ENCODE results near the gene SNAI1.
"Not testable (repeated sequence)": the region's sequence is repeated elsewhere in the genome, so short reads cannot be mapped to it uniquely, and the experiment has no call there.

SNAI1 gene

DNA sequence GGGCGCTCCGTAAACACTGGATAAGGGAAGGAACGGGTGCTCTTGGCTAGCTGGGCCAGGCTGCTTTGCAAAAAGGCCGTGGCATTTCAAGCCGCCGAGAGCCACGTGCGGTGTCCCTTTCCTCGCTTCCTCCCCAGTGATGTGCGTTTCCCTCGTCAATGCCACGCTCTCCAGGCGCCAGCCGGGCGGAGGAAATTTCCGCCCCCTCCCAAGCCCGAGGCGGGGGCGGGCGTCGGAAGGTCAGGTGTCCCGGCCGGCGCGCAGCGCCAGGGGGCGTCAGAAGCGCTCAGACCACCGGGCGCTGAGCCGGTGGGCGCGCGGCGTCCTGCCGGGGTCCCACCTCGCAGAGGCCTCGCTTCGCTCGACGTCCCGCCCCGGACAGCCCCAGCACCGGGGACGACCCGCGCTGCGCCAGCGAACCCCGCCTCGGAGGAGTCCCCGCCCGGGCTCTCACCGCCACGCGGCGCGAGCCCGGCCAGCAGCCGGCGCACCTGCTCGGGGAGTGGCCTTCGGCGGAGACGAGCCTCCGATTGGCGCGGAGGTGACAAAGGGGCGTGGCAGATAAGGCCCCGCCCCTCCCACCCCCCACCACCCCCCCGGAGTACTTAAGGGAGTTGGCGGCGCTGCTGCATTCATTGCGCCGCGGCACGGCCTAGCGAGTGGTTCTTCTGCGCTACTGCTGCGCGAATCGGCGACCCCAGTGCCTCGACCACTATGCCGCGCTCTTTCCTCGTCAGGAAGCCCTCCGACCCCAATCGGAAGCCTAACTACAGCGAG lies at the start of gene SNAI1:
SNAI1 (plus strand) TSS at position 635 of the 777 bp plus-strand sequence; CDS start at position 715, 80 bp downstream.
- DNase-seq = peak; percentile 45

DNA sequence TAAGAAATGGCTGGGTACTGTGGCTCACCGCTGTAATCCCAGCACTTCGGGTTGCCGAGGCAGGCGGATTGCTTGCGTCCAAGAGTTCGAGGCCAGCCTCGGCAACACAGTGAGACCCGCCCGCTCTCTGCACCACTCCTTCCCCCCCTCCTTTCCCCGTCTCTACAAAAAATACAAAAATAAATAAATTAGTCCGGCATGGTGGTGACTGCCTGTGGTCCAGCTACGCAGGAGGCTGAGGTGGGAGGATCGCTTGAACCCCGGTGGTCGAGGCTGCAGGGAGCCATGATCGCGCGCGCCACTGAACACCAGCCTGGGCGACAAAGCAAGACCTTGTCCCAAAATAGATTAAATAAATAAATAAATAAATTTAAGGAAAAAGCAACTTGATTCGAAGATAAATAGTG lies 47.0 kb upstream of the SNAI1 start:
- DNase-seq = no peak

DNA sequence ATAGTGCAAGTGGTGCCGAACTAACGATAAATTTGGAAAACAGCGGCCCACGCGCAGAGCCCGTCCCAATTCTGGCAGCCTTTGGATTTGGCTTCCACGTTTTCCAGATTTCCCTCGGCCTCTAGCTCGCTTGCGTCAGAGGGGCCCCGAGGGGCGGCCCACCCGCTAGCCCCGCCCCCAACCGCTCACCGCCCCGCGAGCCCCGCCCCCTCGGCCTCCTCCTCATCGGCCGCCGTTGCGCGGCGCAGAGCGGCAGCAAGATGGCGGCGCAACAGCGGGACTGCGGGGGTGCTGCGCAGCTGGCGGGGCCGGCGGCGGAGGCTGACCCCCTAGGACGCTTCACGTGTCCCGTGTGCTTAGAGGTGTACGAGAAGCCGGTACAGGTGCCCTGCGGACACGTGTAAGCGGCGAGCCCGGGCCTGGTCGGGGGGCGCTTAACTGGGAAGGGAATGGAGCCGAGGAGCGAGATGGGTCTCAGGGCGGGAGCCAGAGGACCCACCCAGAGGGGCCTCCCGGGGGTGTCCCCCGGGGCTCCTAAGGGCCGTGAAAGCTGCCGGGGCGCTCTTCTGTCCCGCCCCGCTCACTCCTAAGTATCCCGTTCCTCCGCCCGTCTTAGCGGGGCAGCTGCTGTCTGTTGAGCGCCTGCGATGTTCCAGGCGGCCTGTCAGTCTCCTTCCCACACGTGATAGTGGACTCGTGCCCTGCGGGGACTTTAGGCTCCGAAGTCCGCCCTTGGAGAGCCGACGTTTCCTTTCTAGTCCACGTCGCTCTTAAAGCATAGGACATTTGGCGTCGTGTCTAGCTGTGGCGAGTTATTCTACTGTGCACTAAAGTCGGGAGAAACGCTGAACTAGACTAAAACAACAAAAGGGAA lies 46.4 kb upstream of the SNAI1 start, which contains the start of gene RNF114:
RNF114 (plus strand) TSS at position 245 of the 874 bp plus-strand sequence; CDS start at position 261, 16 bp downstream.
- DNase-seq = no peak

DNA sequence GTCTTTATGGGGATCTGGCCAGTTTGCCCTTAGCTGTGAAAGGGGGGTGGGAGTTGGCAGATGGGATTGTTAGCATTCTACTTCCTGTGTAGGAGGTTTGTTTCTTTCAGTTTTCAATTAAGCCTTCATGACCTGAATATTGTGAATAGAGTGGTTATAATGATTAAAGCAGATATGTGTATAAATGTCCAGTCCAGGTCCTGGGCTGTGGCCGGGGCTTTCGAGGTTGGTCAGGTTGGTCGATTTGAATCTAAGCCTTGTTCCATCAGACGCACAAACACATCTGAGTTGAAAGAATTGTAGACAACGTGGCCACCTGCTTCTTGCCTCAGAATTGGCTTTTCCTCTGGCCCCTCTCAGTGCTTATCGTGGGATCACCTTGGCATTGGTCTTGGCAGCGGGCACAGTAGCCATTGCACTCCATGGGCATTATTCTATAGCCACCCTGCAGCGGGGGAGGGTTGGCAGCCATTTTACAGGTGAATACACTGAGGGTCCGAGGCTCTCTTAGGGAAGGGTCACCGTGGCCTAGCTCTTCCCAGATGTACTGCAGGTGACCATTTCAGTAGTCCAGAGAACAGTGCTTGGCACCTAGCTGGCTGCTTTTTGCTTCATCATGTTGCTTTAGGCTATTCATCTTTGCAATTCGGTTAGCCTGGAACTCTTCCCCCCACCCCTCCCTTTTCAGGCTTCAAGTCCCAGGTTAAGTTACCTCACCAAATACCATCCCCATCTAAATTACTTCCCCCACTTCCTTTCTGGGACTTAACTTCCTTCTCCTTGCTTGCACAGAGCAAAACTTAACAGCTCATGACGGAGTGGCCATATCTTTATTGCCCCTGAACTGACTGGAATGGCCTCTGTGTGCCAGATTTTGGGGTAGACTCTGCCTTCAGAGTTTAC lies 45.5 kb upstream of the SNAI1 start:
- DNase-seq = no peak

DNA sequence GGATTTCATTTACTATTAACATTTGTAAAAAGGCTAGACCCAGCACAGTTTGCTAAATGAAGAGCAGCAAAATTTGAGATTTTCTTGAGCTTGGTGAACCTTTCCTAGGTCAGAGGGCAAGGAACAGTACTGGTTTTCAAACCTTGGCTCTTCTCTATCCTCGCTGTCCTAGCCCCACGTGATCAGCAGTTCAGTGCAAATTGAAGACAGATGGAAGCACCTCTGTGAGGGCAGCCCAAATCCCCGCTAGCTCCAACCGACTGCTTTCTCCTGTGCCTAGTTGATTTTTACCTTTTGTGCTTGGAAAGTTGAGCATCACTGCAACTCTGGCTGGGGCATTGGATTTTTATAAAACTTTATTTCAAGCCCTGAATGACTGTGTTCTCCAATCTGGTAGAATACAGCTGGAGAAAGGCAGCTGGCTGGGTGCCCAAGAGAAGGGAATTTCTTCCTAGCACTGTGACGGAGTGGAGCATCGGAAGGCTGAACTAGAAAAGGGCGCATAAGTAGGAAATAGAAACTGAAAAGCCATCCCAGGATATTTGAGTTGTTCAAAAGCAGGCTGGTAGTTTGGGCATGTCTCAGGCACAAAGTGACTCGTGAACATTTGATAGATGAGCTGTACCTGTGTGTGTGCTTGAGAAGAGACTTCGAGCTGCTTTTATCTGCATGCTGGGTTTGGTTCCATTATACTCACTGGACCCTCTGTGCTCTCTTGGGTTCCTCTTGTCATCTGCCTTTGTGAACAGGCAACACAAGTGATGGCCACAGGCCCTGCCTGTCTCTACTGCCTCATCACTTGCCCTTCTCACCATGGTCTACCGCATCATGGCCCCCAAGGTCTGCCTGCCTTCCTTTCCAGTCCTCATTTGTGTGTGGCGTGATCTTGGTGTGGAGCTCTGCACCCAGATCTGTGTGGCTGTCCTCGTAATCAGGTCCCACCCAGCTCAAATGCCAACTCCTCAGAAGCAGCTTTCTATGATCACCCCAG lies 44.3 kb upstream of the SNAI1 start:
- DNase-seq = no peak

DNA sequence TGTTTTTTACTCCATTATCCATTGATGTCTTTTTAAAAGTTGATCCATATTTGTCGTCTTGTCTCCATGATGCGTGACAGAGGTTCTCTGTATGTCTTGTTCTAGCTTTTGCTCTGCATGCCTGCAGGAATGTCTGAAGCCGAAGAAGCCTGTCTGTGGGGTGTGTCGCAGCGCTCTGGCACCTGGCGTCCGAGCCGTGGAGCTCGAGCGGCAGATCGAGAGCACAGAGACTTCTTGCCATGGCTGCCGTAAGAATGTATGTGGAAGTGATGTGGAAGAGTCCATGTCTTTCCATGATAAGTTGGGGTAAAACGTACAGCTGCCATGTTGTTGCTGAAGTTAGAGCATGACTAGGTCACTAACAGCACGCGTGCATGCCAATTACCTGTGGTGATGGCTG lies 41.3 kb upstream of the SNAI1 start:
- DNase-seq = no peak

DNA sequence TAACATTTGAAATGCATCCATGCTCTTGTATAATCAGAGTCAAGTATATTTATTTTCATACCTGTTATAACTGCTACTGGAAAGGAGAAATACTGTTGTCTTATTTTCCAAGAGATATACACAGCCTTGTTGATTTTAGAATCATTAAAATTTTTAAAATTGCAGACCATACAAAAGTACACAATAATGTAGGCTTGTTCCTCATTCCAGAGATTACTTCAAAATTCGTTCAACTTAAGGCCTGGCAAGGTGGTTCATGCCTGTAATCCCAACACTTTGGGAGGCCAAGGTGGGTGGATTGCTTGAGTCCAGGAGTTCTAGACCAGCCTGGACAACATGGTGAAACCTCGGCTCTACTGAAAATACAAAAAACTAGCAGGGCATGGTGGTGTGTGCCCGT lies 40.5 kb upstream of the SNAI1 start:
- DNase-seq = no peak

DNA sequence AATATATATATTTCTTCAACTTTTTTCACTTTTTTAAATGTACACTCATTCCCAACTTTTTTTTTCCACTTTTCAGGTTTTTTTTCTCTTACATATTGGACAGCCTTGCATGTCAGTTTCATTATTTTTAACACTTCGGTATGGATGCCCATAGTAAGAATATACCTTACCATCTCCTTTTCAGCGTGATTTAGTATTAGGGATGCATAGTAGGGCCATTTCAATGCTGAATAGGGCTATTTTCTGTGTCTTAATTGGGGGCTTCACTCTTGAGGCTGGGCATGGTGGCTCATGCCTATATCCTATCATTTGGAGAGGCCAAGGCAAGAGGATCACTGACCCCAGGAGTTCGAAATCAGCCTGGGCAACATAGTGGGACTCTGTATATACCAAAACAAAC lies 39.8 kb upstream of the SNAI1 start:
- no peak for DNase-seq

DNA sequence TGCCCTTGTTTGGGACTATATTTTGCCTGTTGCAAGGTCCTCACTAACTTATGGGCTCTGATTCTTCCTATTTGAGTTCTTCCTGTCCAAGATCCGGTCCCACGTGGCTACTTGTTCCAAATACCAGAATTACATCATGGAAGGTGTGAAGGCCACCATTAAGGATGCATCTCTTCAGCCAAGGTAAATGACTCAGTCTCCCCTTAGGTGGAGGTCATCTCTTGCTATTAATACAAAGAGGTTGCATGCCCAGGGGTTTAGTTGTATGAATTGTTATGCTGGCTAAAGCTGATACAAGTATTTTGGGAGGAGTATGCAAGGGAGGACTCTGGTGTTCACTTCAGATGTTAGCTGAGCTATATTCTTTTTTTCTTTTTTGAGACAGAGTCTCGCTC lies 37.5 kb upstream of the SNAI1 start:
- DNase-seq = no peak

DNA sequence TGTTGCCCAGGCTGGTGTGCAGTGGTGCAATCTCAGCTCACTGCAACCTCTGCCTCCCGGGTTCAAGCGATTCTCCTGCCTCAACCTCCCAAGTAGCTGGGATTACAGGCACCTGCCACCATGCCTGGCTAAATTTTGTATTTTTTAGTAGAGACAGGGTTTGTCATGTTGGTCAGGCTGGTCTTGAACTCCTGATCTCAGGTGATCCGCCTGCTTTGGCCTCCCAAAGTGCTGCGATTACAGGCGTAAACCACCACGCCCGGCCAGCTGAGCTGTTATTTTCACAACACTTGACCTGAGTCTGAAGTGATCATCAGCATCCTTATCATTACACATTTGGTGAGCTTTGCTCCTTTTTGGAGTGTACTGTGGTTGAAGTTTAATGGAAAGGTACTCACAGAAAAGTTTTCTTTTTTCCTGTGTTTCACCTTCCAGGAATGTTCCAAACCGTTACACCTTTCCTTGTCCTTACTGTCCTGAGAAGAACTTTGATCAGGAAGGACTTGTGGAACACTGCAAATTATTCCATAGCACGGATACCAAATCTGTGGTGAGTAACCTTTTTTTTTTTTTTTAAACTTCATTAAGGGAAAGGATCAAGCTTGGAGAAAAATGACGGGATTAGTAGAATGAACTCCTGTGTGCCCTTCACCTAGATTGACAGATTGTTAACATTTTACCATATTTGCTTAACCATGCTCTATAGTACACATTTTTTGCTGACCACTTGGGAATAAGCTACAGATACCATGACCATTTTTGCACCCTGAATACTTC lies 36.9 kb upstream of the SNAI1 start:
- no peak for DNase-seq

DNA sequence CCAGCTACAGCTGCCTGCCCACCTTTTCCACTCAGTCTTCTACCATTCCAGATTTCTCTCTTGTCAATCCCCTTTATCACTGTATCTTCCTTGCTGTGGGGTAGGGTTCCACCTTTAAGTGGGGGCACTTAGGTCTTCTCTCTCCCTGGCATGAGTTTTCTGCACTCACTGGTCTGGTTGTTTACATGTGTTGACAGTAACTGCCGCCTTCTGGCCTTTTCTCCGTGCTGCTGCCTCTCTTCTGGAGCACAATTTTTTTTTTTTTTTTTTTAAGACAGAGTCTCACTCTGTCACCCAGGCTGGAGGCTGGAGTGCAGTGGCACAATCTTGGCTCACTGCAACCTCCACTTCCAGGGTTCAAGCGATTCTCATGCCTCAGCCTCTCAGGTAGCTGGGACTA lies 34.6 kb upstream of the SNAI1 start:
- DNase-seq = no peak

DNA sequence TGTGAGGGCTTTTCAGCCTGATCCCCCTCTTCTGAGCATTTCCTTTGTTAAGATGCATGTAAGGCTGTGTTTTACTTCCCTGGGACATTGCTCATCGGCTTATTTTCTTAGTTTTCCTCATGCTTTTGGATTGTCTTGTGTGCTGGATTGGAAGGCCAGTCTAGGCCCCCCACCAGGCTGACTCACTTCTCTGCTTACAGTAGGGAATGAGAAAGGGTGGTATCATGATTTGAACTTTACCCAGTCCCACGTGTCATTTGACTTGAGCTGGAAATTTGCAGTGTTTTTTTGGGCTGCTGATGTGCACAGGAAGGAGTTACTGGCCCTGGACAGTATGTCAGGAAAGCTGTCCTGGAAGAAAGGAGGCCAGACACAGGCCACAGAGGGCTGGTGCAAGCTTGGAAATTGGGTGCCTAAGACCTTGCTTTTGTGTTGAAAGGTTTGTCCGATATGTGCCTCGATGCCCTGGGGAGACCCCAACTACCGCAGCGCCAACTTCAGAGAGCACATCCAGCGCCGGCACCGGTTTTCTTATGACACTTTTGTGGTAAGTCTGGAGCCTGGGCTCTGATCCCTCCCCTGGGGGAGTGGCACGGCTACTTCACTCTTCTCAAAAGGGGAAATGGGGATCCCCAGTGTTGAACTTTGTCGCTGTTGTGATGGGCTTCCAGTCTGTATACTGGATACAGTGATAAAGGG lies 33.8 kb upstream of the SNAI1 start:
- no peak for DNase-seq

DNA sequence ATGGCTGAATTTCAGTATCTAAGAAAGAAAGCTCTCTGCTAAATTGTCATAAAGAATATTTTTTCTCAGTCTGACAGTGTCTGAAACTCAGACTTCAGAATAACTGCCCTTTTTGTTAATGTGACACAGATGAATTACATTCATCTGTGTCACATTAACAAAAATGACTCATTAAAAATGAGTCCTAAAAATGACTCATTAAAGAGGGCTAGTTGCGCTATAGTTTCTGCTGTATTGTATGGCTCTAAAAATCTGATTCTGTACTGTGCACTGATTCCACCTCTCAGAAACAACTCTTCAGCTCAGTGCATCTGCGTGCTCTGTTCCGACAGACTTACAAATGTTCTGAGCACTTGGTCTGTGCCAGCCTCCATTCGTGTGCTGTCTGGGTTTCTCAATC lies 31.6 kb upstream of the SNAI1 start:
- no peak for DNase-seq

DNA sequence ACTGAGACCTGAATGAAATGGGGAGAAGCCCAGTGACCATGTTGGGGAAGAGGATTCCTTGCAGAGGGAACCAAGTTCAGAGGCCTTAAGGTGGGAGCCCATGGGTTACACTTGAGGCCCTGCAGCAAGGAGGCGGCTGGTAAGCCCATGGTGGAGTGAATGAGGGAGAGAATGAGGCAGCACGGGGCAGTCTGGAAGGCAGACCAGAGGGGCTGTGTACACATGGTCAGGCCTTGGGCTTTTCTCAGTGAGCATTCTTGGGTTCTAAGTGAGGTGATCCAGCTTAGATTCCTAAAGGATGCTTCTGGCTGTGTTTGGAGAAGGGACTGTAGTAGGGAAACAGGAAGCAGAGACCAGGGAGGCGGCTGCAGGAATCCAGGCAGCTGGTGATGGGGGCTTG lies 27.6 kb upstream of the SNAI1 start:
- no peak for DNase-seq

DNA sequence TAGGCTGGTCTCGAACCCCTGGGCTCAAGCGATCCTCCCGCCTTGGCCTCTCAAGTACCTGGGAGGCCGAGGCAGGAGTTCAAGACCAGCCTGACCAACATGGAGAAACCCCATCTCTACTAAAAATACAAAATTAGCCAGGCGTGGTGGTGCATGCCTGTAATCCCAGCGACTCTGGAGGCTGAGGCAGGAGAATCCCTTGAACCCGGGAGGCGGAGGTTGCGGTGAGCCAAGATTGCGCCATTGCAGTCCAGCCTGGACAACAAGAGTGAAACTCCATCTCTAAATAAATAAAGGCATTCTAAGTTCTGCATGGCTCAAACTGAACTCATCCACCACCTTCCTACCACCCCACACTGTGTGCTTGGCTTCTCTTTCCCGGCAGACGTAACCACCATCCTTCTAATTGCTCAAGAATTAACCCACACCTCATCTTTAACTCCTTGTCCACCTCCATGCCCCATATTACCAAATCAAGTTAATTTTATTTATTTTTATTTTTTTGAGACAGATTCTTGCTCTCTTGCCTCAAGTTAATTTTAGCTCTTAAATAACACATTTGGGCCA lies 26.9 kb upstream of the SNAI1 start:
- DNase-seq = not testable (repeated sequence)

DNA sequence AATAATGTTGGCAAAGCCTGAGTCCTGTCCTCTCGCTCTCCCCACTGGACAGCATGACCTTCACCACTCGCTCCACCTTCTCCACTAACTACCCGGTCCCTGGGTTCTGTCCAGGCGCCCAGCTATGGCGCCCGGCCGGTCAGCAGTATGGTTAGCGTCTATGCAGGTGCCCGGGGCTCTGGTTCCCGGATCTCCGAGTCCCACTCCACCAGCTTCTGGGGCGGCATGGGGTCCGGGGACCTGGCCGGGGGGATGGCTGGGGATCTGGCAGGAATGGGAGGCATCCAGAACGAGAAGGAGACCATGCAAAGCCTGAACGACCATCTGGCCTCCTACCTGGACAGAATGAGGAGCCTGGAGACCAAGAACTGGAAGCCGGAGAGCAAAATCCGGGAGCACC lies 26.1 kb upstream of the SNAI1 start:
- DNase-seq = no peak

DNA sequence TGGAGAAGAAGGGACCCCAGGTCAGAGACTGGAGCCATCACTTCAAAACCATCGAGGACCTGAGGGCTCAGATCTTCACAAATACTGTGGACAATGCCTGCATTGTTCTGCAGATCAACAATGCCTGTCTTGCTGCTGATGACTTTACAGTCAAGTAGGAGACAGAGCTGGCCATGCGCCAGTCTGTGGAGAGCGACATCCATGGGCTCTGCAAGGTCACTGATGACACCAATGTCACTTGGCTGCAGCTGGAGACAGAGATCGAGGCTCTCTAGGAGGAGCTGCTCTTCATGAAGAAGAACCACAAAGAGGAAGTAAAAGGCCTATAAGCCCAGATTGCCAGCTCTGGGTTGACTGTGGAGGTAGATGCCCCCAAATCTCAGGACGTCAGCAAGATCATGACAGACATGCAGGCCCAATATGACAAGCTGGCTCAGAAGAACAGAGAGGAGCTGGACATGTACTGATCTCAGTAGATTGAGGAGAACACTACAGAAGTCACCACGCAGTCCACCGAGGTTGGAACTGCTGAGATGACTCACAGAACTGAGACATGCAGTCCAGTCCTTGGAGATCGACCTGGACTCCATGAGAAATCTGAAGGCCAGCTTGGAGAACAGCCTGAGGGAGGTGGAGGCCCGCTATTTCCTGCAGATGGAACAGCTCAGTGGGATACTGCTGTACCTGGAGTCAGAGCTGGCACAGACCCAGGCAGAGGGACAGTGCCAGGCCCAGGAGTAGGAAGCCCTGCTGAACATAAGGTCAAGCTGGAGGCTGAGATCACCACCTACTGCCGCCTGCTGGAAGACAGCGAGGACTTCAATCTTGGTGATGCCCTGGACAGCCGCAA lies 25.5 kb upstream of the SNAI1 start:
- DNase-seq = not testable (repeated sequence)

DNA sequence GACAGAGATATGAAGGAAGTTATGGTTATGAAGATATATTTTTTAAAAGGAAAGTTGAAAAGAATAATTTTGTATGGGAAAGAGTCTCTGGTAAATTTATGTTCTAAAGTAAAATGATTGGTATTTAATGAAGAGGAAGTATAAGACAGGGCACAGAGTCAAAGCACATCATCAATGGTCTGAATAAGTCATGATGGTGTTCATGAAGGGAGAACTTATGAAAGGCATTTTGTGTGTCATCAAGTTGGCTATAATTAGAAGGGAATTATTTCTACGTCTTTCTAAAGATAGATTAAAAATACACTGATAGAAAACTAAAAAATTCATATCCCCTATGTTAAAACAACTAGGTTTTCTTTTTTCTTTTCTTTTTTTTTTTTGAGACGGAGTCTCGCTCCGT lies 21.4 kb upstream of the SNAI1 start:
- DNase-seq = no peak

Measured in NCI-H2081 treated with DMSO at 0.1 percent for 48 hours (cell line).